Iris pigment epithelial cell (primary cell): ENCODE data around the gene DSP.

Experiments
- DNase-seq: peaks from one replicate; pipeline ENCODE4 v3.0.0-alpha.2; 2011; ENCODE audit warnings: low read depth

The DSP gene

GRCh38 chr6:7535498-7535897 is 6.0 kb upstream of the DSP start:
- peak; percentile 48 for DNase-seq

GRCh38 chr6:7537565-7538174 is 3.8 kb upstream of the DSP start:
- DNase-seq: no peak

DNA sequence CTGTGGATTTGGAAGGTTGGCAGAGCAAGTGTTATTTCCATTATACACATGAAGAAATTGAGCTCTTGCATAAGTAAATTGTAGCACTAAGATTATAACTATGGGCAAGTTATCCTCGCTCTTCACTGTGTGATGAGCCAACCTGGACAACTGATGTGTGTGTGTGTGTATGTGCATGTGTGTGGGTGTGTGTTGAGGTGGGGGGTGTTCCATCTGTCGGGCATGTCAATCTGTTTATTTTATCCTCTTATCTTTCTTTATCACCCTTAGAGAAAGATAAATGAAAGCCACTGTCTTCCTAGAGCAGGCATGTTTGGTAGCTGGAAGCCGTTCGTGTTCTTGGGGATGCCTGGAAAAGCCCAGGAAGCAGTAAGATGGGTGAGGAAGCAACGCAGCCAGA is 3.0 kb upstream of the DSP start:
- no peak for DNase-seq

DNA sequence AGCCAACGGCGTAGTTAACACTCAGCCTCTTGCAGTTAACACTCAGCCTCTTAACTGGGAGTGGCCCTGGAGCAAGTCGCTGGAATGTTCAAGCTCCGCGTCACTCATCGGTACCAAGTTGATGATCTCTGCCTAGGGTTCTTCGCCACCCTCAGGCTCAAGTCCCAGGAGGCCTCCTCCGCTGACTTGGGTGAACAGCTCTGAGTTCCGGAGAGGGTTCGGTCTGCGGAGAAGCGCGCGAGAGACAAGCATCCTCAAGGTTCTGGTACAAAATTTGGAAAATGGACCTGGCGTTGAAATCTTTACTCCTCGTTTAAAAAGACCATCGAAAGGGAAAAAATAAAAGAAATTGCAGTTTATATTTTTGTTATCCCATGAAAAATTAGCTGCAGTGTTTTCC is 876 bp upstream of the DSP start:
- DNase-seq: no peak

DNA sequence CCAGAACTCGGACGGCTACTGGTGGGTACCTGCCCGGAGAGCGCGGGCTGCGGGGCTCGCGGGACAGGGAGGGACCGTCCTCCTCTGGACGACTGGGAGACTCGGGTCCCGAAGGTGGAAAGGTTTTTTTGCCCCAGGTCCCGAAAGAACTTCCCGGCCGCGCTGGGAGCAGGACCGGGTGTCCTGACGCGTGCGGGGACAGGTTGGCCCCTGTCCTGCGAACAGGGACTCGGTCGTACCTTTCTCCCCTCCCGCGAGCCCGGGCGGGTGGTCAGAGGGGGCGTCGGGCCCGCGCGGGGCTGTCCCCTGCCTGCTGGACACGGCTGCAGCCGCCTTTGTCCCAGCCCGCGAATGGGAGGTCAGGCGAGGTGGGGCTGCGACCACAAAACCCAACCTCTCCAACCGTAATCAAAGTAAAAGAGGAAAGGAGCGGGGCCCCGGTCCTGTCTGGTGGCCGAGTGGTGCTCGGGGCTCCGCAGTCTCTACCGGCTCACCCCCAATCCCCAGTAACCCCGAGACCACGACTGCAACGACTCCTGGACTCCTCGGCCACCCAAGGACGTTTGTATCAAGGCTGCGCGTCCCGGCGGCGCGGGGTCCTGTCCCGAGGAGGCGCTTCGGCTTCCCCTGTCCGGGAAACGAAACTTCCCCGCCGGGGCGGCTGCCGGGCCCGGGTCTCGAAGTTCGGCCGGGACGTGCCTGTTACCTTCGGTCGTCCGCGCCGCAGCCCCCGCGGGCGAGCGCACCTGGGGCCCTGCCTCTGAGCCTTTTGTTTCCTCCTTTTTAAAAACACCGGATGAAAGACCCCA is 798 bp downstream of the DSP start:
- DNase-seq: no peak

DNA sequence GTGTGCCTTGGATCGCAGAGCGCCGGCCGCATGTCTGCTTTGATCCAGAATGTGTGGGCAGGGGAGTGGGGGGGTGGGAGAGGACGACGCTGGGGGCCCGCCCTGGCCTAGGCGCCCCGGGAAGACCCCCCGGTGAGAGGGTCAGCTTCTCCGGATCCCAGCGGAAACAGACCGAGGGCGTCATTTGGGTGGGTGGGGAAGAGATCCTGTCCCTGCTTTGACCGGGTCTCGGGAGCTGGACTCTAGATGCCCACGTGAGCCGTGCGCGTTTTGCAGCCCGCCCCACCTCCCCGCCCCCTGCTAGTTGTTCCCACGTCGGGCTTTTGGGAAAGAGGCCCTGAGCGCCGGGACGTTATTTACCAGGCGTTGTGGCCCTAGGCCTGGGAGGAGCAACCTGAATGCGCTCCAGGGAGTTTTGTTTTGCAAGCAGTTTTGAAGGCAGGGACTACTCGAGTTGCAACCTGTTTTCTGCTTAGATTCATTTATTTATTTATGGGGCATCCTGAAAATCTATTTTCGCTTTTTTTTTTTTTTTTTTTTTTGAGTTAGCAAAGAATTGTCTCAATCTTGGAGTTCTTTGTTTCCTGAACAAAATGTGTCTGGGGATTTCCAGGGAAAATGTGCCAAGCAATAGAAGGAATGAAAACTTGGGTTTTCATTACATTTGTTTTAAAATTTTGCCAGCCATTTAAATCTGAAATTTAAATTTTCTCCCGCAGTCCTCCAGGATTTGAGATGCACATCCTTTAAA is 1.6 kb downstream of the DSP start:
- no peak for DNase-seq

DNA sequence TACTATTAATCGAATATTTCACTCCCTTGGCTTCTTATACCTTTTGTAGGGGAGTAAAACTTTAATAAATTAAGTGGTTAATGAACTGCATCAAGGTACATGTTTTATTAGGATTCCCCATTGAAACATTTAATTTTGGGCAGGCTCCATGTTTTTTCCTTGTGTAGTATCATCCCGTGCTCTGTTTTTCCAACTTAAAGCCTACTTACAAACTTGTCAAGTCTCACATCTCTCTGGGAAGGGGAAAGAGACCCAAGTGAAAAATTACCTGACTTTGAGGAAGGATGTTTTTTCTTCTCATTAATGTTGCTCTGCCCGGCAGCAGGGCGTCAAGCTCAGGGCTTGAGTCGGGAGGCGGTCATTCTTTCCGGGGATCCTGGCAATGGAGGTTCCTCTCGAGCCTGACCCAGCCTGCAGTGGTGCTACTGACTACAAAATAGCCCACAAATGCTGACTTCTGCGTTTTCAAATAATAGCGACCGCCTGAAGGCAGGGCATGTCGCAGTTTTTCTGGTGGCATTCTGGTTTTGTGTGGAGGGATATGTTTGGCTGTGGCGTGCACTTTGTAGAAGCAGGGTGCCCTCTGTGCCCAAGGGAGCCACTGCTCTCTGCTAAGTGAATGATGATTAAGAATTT is 2.4 kb downstream of the DSP start:
- no peak for DNase-seq

- no peak for DNase-seq
Measured at GRCh38 chr6:7544597-7544996, 3.1 kb downstream of the DSP start.

- no peak for DNase-seq
Measured at GRCh38 chr6:7545316-7546019, 4.0 kb downstream of the DSP start.

- no peak for DNase-seq
Measured at GRCh38 chr6:7546020-7546369, 4.5 kb downstream of the DSP start.

GRCh38 chr6:7546383-7546782 is 4.9 kb downstream of the DSP start:
- no peak for DNase-seq

GRCh38 chr6:7546896-7547295 is 5.4 kb downstream of the DSP start:
- DNase-seq: no peak

- no peak for DNase-seq
Measured at GRCh38 chr6:7547315-7547714, 5.8 kb downstream of the DSP start.

DNA sequence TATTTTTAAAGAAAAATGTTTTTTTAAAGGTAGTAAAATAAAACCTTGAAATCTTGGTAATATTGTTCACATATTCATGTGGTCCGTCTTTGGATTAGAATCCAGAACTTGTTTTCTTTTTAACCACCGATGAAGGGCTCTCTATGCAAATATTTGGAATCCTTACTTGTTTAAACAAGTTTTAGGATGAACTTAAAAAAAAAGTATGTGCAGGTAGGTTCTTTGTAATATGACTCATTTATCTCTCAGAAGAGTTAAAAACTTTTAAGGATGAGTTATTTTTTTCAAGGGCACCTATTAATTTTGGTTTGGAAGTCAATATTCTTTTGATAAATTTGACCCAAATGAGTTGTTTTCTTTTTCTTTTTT is 8.9 kb downstream of the DSP start:
- no peak for DNase-seq

- DNase-seq: no peak
Measured at GRCh38 chr6:7554533-7555275, 13.2 kb downstream of the DSP start.

DNA sequence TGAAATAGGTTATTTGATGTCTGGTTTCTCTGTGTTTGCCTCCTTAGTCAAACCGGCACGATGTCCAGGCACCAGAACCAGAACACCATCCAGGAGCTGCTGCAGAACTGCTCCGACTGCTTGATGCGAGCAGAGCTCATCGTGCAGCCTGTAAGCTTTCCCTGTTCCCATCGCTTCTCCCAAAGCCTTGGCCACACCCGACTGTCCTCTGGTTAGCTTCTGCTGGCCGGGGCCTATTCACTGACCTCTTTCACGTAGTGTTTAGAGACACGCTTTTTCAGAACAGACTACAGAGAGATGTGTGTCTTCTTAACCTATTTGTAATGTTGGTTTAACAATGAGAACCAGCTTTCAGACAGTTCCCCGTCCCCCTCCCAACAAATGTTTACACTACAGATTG is 14.2 kb downstream of the DSP start:
- no peak for DNase-seq

GRCh38 chr6:7556394-7557106 is 15.1 kb downstream of the DSP start:
- DNase-seq: no peak

- DNase-seq: no peak
Measured at GRCh38 chr6:7557652-7558051, 16.2 kb downstream of the DSP start.

GRCh38 chr6:7558781-7559180 is 17.3 kb downstream of the DSP start:
- DNase-seq: no peak

GRCh38 chr6:7559196-7559595 is 17.7 kb downstream of the DSP start:
- no peak for DNase-seq
